ENCODE data around the gene SQSTM1. TPM values are rescaled to one million over a fixed set of nuclear protein-coding genes. Genes with fewer than 3 reads are reported as not detected.

The SQSTM1 gene
- polyA plus RNA-seq, 4 donors = 135 to 217 (median 172) TPM

DNA sequence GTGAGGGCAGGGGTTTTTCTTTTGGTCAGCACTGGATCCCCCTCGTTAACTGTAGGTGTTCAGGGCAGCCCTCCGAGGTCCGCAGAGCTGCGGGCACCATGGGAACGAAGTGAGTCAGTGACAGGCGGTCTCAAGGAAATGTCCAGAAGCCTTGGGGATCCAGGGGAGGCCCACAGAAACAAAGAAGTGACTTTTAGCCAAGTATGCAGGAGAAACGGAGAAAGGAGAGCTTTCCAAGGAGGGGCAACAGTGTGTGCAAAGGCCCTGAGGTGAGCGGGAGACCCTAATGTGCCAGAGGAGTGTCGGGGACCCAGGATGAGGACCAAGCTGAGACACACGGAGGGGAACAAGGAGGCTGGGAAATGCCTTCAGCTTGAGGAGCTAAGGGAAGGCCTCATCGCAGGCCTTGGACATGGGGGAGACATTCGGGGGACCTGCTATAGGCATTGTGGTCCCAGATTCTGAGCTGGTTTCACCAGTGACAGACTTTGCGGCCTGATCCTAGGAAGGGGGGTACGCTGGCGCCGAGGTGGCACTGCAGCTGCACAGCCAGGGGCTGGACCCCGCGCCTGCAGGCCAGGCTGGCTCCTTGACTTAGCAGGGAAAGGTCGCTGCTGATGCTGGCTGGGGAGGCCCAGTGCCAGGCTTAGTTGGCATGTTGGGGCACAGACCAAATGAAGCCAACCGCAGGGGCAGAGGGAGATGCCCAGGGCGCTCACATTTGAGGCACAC lies 23.7 kb upstream of the SQSTM1 start:
- Histone ChIP-seq H3K4me1 (ENCODE audit: control insufficient read depth in 3 of 3, insufficient read depth in 2 of 3, low read depth in 1 of 3, low read length in 2 of 3) (peaks cover 0 to 20% (median 5%) of the 10 kb centered on the region in 3 donors), H3K27me3 (ENCODE audit: control insufficient read depth in 3 of 3, insufficient read depth in 3 of 3, low read length in 3 of 3) (no peaks in the 10 kb centered on the region), H3K27ac (ENCODE audit: low read depth in 1 of 3, low read length in 2 of 3) (peak overlapping the region; percentile 58 to 86 (median 85)), H3K36me3 (ENCODE audit: control insufficient read depth in 3 of 3, insufficient read depth in 2 of 3, low read depth in 1 of 3, low read length in 3 of 3) (peaks cover 11 to 66% (median 21%) of the 10 kb centered on the region in 3 donors), H3K9me3 (ENCODE audit: control insufficient read depth in 2 of 2, insufficient read depth in 1 of 2, low read depth in 1 of 2, low read length in 1 of 2) (no peaks in the 10 kb centered on the region), H3K4me3 (ENCODE audit: low read depth in 1 of 3, low read length in 3 of 3) (peak overlapping the region in 2 of 3 donors; percentile 48 to 62)
- WGBS, 3 donors = 84 to 89% (median 84%) methylated on average over 21 of the region's 21 CpGs
- DNase-seq (peak in 1 of 2 donors; percentile 32), FAIRE-seq (no peak)

DNA sequence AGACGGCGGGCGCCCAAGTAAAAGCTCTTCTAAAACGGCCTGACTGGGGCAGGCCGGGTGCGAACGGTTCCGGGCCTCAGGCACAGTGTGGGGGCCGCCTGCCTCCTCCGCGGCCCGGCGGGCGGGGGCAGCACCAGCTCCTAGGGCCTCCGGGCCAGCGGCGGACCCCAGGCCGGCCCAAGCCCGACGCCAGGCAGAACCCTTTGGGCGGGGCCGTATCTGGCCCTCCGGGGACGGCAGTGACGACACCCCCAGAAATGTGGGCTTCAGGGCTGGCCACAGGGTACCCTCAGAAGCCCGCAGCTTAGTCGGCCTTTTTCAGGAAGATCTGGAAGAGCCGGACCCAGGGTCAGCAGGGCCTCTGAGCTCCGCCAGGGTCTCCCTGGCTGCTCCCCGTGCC lies 23.0 kb upstream of the SQSTM1 start:
- Histone ChIP-seq H3K4me1 (ENCODE audit: control insufficient read depth in 3 of 3, insufficient read depth in 2 of 3, low read depth in 1 of 3, low read length in 2 of 3) (peaks cover 0 to 26% (median 5%) of the 10 kb centered on the region in 3 donors), H3K36me3 (ENCODE audit: control insufficient read depth in 3 of 3, insufficient read depth in 2 of 3, low read depth in 1 of 3, low read length in 3 of 3) (peaks cover 11 to 68% (median 21%) of the 10 kb centered on the region in 3 donors), H3K9me3 (ENCODE audit: control insufficient read depth in 2 of 2, insufficient read depth in 1 of 2, low read depth in 1 of 2, low read length in 1 of 2) (no peaks in the 10 kb centered on the region), H3K27me3 (ENCODE audit: control insufficient read depth in 3 of 3, insufficient read depth in 3 of 3, low read length in 3 of 3) (no peaks in the 10 kb centered on the region), H3K27ac (ENCODE audit: low read depth in 1 of 3, low read length in 2 of 3) (no peak overlapping the region), H3K4me3 (ENCODE audit: low read depth in 1 of 3, low read length in 3 of 3) (no peak overlapping the region)
- FAIRE-seq (no peak), DNase-seq (no peak)
- WGBS, 3 donors = 94 to 96% (median 95%) methylated on average over 28 to 30 of the region's 30 CpGs

DNA sequence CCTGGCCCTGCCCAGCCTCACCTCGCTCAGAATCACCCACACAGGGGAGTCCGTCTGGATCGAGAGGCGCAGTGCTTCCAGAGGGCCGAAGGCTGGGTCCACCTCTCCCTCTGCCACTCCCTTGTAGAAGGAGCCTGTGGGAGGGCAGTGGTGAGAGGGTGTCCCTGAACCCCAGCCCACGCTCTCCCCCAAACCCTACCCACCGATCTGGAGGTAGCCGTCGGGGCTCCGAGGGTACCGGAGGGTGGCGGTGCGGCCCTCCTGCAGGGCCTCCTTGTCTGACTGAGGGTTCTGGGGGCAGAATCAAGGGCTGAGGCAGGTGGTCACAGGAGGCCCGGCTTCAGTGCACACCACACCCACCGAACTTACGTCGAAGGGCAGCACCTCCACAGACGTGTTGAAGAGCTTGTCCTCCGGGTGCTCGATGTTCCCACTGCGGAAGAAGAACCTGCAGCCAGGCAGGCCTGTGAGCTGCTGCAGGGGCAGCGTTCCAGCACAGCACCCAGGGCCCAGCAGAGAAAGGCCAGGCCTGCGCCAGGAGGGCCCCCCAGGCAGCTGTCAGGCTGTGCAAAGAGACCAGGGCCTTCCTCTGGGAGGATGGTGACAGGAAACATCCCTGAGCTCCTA lies 22.4 kb upstream of the SQSTM1 start:
- WGBS, 3 donors = 92 to 97% (median 95%) methylated on average over 23 of the region's 23 CpGs
- FAIRE-seq (no peak), DNase-seq (no peak)
- Histone ChIP-seq H3K4me1 (ENCODE audit: control insufficient read depth in 3 of 3, insufficient read depth in 2 of 3, low read depth in 1 of 3, low read length in 2 of 3) (peaks cover 0 to 30% (median 5%) of the 10 kb centered on the region in 3 donors), H3K9me3 (ENCODE audit: control insufficient read depth in 2 of 2, insufficient read depth in 1 of 2, low read depth in 1 of 2, low read length in 1 of 2) (no peaks in the 10 kb centered on the region), H3K27me3 (ENCODE audit: control insufficient read depth in 3 of 3, insufficient read depth in 3 of 3, low read length in 3 of 3) (no peaks in the 10 kb centered on the region), H3K27ac (ENCODE audit: low read depth in 1 of 3, low read length in 2 of 3) (no peak overlapping the region), H3K4me3 (ENCODE audit: low read depth in 1 of 3, low read length in 3 of 3) (no peak overlapping the region), H3K36me3 (ENCODE audit: control insufficient read depth in 3 of 3, insufficient read depth in 2 of 3, low read depth in 1 of 3, low read length in 3 of 3) (peaks cover 11 to 73% (median 21%) of the 10 kb centered on the region in 3 donors)

DNA sequence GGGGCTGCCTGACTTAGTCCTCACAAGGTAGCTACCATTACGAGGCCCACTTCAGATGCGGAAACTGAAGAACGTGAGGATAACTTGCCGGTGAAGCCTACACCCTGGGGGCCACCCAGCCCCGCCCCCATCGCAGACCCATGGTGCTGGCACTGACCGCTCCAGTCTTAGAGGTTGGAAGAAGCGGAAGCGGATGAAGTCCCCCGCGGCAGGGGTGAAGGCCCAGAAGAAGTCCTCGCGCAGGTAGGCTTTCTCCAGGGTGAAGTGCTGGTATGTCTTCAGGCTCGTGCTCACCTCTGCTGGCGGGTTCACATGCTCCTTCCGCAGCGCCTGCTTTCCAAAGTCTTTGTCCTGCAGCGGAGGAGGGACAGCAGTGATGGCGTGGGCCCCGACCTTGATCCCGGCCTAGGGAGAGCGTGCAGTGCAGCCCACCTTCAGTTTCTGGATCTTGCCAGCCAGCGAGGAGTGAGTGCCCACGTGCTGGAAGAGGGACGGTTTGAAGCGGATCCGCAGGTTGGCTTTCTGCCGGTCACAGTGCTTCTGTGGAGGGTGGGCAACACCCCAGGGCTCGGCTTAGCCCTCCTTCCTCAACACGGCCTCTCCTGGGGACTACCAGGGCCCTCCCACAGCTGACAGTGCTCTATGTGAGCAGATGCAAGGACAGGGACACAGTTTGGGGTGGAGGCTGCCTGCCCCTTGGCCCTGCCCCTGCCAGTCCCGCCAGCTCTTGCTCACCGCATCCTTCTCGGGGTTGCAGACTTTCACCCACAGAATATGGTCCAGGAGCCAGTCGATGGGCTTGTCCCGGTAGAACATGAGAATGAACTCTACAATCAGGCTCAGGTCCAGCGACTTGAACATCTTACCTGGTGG lies 21.7 kb upstream of the SQSTM1 start:
- Histone ChIP-seq H3K36me3 (ENCODE audit: control insufficient read depth in 3 of 3, insufficient read depth in 2 of 3, low read depth in 1 of 3, low read length in 3 of 3) (peaks cover 11 to 79% (median 21%) of the 10 kb centered on the region in 3 donors), H3K27ac (ENCODE audit: low read depth in 1 of 3, low read length in 2 of 3) (no peak overlapping the region), H3K4me1 (ENCODE audit: control insufficient read depth in 3 of 3, insufficient read depth in 2 of 3, low read depth in 1 of 3, low read length in 2 of 3) (peaks cover 0 to 36% (median 5%) of the 10 kb centered on the region in 3 donors), H3K9me3 (ENCODE audit: control insufficient read depth in 2 of 2, insufficient read depth in 1 of 2, low read depth in 1 of 2, low read length in 1 of 2) (no peaks in the 10 kb centered on the region), H3K27me3 (ENCODE audit: control insufficient read depth in 3 of 3, insufficient read depth in 3 of 3, low read length in 3 of 3) (no peaks in the 10 kb centered on the region), H3K4me3 (ENCODE audit: low read depth in 1 of 3, low read length in 3 of 3) (no peak overlapping the region)
- whole genome bisulfite sequencing, 3 donors = 92 to 96% (median 95%) methylated on average over 35 to 36 of the region's 36 CpGs
- FAIRE-seq (no peak), DNase-seq (no peak)

DNA sequence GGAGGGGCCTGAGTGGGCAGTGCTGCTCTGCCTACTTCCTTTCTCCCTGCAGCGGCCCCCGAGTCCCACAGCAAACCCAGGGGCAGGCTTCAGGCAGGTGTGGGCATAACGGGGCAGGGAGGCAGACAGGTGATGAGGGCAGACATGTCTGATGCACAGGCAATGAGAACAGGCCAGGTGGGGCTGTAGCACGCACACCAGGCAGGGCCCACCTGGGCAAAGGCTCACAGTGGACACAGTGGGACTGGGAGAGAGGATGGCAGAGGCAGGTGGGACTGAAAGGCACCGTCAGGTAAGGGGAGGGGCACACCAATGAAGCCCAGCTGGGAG lies 21.1 kb upstream of the SQSTM1 start:
- H3K4me1 ChIP-seq (ENCODE audit: control insufficient read depth in 3 of 3, insufficient read depth in 2 of 3, low read depth in 1 of 3, low read length in 2 of 3) = peaks cover 0 to 37% (median 2%) of the 10 kb centered on the region in 3 donors
- H3K27me3 ChIP-seq (ENCODE audit: control insufficient read depth in 3 of 3, insufficient read depth in 3 of 3, low read length in 3 of 3) = no peaks in the 10 kb centered on the region
- DNase-seq = no peak

DNA sequence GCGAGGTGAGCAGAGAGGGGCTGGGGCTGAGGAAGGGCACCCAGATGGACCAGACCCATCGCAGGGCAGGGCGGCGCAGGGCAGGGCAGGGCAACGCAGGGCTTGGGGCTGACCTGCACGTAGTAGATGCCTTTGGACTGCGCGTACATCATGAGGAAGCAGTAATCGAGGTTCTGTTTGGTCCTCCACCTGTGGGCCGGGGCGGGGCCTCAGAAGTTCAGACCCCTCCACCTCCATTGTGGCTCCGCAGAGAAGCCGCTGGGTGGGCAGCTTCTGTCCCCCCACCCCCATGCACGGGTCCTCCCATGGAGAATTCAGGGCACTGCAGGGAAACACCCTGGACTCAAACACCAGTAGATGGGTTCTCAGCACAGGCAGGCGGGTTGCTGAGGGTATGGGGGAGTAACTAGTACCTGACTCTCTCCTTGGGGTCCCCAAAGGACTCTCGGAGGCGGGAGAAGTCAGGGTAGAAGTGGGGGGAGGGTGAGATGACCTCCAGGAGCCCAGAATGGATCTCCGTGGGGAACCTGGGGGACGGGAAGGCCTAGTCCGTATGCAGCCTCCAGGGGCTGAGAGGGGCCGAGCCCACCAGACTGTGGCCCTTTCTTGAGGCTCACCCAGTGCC lies 20.5 kb upstream of the SQSTM1 start:
- H3K27ac ChIP-seq (ENCODE audit: low read depth in 1 of 3, low read length in 2 of 3) = no peak overlapping the region
- H3K9me3 ChIP-seq (ENCODE audit: control insufficient read depth in 2 of 2, insufficient read depth in 1 of 2, low read depth in 1 of 2, low read length in 1 of 2) = no peaks in the 10 kb centered on the region
- H3K4me1 ChIP-seq (ENCODE audit: control insufficient read depth in 3 of 3, insufficient read depth in 2 of 3, low read depth in 1 of 3, low read length in 2 of 3) = peaks cover 0 to 37% (median 6%) of the 10 kb centered on the region in 3 donors
- H3K4me3 ChIP-seq (ENCODE audit: low read depth in 1 of 3, low read length in 3 of 3) = no peak overlapping the region
- H3K36me3 ChIP-seq (ENCODE audit: control insufficient read depth in 3 of 3, insufficient read depth in 2 of 3, low read depth in 1 of 3, low read length in 3 of 3) = peaks cover 11 to 84% (median 21%) of the 10 kb centered on the region in 3 donors
- WGBS, 3 donors = 89 to 94% (median 91%) methylated on average over 19 to 21 of the region's 21 CpGs
- H3K27me3 ChIP-seq (ENCODE audit: control insufficient read depth in 3 of 3, insufficient read depth in 3 of 3, low read length in 3 of 3) = no peaks in the 10 kb centered on the region
- FAIRE-seq (no peak), DNase-seq (no peak)

More for the DNA sequence above, 21.1 kb upstream of the SQSTM1 start:
- no peak for FAIRE-seq
- no peaks in the 10 kb centered on the region for H3K9me3 ChIP-seq (ENCODE audit: control insufficient read depth in 2 of 2, insufficient read depth in 1 of 2, low read depth in 1 of 2, low read length in 1 of 2)
- H3K36me3 ChIP-seq (ENCODE audit: control insufficient read depth in 3 of 3, insufficient read depth in 2 of 3, low read depth in 1 of 3, low read length in 3 of 3) = peaks cover 11 to 79% (median 21%) of the 10 kb centered on the region in 3 donors
- no peak overlapping the region for H3K4me3 ChIP-seq (ENCODE audit: low read depth in 1 of 3, low read length in 3 of 3)
- H3K27ac ChIP-seq (ENCODE audit: low read depth in 1 of 3, low read length in 2 of 3) = no peak overlapping the region
- WGBS, 3 donors = 80 to 87% (median 83%) methylated on average over 5 of the region's 5 CpGs

DNA sequence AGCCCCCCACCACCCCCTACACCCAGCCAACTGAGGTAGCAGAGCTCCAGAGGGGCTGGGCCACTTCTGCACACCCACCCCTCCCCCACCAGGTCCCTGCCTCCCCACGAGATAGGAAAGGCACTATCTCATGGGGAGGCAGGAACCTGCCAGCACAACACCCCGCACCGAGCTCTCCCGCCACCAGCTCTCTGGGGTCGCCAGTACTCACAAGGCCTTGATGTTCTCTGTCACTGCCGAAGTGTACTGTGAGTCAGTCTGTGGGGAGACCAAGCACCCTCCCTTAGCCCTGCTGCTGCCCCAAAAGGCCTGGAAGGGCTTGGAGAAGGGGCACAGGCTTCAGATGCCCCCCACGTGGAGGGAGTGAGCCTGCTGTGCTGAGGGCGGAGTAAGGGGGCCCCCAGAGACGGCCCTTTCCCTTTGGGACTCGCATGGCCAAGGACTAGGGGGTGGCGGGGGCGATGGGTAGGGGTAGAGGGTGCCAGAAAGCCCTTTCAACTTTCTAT lies 20.0 kb upstream of the SQSTM1 start:
- H3K36me3 ChIP-seq (ENCODE audit: control insufficient read depth in 3 of 3, insufficient read depth in 2 of 3, low read depth in 1 of 3, low read length in 3 of 3) = peaks cover 11 to 86% (median 21%) of the 10 kb centered on the region in 3 donors
- no peak for DNase-seq

More for the DNA sequence above, 20.0 kb upstream of the SQSTM1 start:
- FAIRE-seq = no peak
- WGBS, 3 donors = 80 to 84% (median 81%) methylated on average over 12 of the region's 12 CpGs
- Histone ChIP-seq H3K9me3 (ENCODE audit: control insufficient read depth in 2 of 2, insufficient read depth in 1 of 2, low read depth in 1 of 2, low read length in 1 of 2) (no peaks in the 10 kb centered on the region), H3K4me1 (ENCODE audit: control insufficient read depth in 3 of 3, insufficient read depth in 2 of 3, low read depth in 1 of 3, low read length in 2 of 3) (peaks cover 0 to 38% (median 7%) of the 10 kb centered on the region in 3 donors), H3K4me3 (ENCODE audit: low read depth in 1 of 3, low read length in 3 of 3) (no peak overlapping the region), H3K27me3 (ENCODE audit: control insufficient read depth in 3 of 3, insufficient read depth in 3 of 3, low read length in 3 of 3) (no peaks in the 10 kb centered on the region), H3K27ac (ENCODE audit: low read depth in 1 of 3, low read length in 2 of 3) (no peak overlapping the region)

Measured in small intestine (tissue), 7 donors.